VCaP (cell line): ENCODE results near the gene DCBLD2.
"Not testable (repeated sequence)": the region's sequence is repeated elsewhere in the genome, so short reads cannot be mapped to it uniquely, and the experiment has no call there.

Experiments
- H3K27ac ChIP-seq: fragments of 450-650 bp; 2 replicates; pipeline ENCODE4 v1.5.1; 2017
- CTCF ChIP-seq: fragments of 450-650 bp; conservative IDR thresholded peaks from 2 replicates; pipeline ENCODE4 v1.5.1; 2017; ENCODE audit warnings: mild to moderate bottlenecking, moderate library complexity

Gene DCBLD2

GRCh38 chr3:98874602-98875249 is 26.8 kb downstream of the DCBLD2 start:
- no peak overlapping the region for H3K27ac ChIP-seq
- TF ChIP-seq CTCF = no peak

GRCh38 chr3:98869391-98869790 is 32.1 kb downstream of the DCBLD2 start:
- H3K27ac ChIP-seq = no peak overlapping the region
- no peak for TF ChIP-seq CTCF

GRCh38 chr3:98857971-98858370 is 43.5 kb downstream of the DCBLD2 start:
- not testable (repeated sequence) for H3K27ac ChIP-seq

GRCh38 chr3:98857258-98857657 is 44.2 kb downstream of the DCBLD2 start:
- H3K27ac ChIP-seq = not testable (repeated sequence)

GRCh38 chr3:98856724-98857123 is 44.8 kb downstream of the DCBLD2 start:
- no peak overlapping the region for H3K27ac ChIP-seq
- no peak for TF ChIP-seq CTCF

- no peak for TF ChIP-seq CTCF
- no peak overlapping the region for H3K27ac ChIP-seq
Observed at GRCh38 chr3:98855806-98856400, 45.6 kb downstream of the DCBLD2 start.

- TF ChIP-seq CTCF = no peak
- no peak overlapping the region for H3K27ac ChIP-seq
Observed at GRCh38 chr3:98848108-98848507, 53.4 kb downstream of the DCBLD2 start.

GRCh38 chr3:98846101-98846500 is 55.4 kb downstream of the DCBLD2 start:
- H3K27ac ChIP-seq = no peak overlapping the region
- TF ChIP-seq CTCF = no peak
